CD4-positive, alpha-beta memory T cell (primary cell): Measurements from ENCODE around the gene PTPRU. TPM values are rescaled to one million over a fixed set of nuclear protein-coding genes. Genes with fewer than 3 reads are reported as not detected.
"Not testable (repeated sequence)": the region's sequence is repeated elsewhere in the genome, so short reads cannot be mapped to it uniquely, and the experiment has no call there.

Experiments used
- CTCF ChIA-PET: fragments of 350-600 bp; sonication (Branson Sonifier 250); formaldehyde crosslinking; loops from one replicate; lab custom pipeline; 2021; ENCODE audit warnings: inconsistent platforms; ENCODE audit not compliant: partially characterized antibody; lab: Charles Lee
- POLR2A ChIA-PET: fragments of 350-600 bp; sonication (Branson Sonifier 250); formaldehyde crosslinking; loops from one replicate; lab custom pipeline; 2021; ENCODE audit not compliant: partially characterized antibody; lab: Charles Lee
- DNase-seq, 5 donors: peaks; one replicate each; pipeline versions ENCODE4 v3.0.0 to v3.0.0-alpha.2; 2020 to 2022; ENCODE audit warnings: mixed read lengths in 1 of 5
- H3K27ac ChIP-seq: one replicate; pipeline ENCODE4 v1.7.0; 2013; ENCODE audit warnings: low read depth, low read length
- H3K27me3 ChIP-seq: 2 replicates; pipeline ENCODE4 v1.7.0; 2013; ENCODE audit warnings: mild to moderate bottlenecking, low read length, moderate library complexity; ENCODE audit not compliant: insufficient read depth
- H3K36me3 ChIP-seq: 2 replicates; pipeline ENCODE4 v1.7.0; 2013; ENCODE audit warnings: mild to moderate bottlenecking, low read length, moderate library complexity; ENCODE audit not compliant: insufficient read depth
- H3K4me1 ChIP-seq: 2 replicates; pipeline ENCODE4 v1.7.0; 2013; ENCODE audit warnings: mild to moderate bottlenecking, low read length, moderate library complexity; ENCODE audit not compliant: insufficient read depth
- H3K4me3 ChIP-seq, 2 donors: one replicate each; pipeline ENCODE4 v1.7.0; 2013; ENCODE audit warnings: low read length in 2 of 2, mild to moderate bottlenecking in 1 of 2
- H3K9me3 ChIP-seq, 2 donors: one replicate each; pipeline ENCODE4 v1.7.0; 2013; ENCODE audit warnings: low read length in 2 of 2, control low read depth in 1 of 2; ENCODE audit not compliant: control insufficient read depth in 1 of 2
- H3K27ac Mint-ChIP-seq, 7 donors: one replicate each; pipeline ENCODE4 v1.8.0; 2020 to 2021; ENCODE audit warnings: mixed read lengths in 7 of 7, mild to moderate bottlenecking in 6 of 7, inconsistent platforms in 3 of 7, moderate library complexity in 3 of 7
- H3K27me3 Mint-ChIP-seq, 2 donors: one replicate each; pipeline ENCODE4 v1.8.0; 2020 to 2021; ENCODE audit warnings: mixed read lengths in 2 of 2
- H3K36me3 Mint-ChIP-seq, 2 donors: one replicate each; pipeline ENCODE4 v1.8.0; 2020 to 2021; ENCODE audit warnings: mixed read lengths in 2 of 2, inconsistent platforms in 1 of 2, mild to moderate bottlenecking in 1 of 2
- H3K4me1 Mint-ChIP-seq, 4 donors: one replicate each; pipeline ENCODE4 v1.8.0; 2020 to 2021; ENCODE audit warnings: mixed read lengths in 4 of 4, mild to moderate bottlenecking in 1 of 4
- H3K4me3 Mint-ChIP-seq, 8 donors: one replicate each; pipeline ENCODE4 v1.8.0; 2020 to 2021; ENCODE audit warnings: mixed read lengths in 8 of 8, mild to moderate bottlenecking in 7 of 8, moderate library complexity in 6 of 8, inconsistent platforms in 3 of 8
- H3K9me3 Mint-ChIP-seq, 8 donors: one replicate each; pipeline ENCODE4 v1.8.0; 2020 to 2021; ENCODE audit warnings: mixed read lengths in 8 of 8, mild to moderate bottlenecking in 5 of 8, inconsistent platforms in 3 of 8, moderate library complexity in 1 of 8
- intact Hi-C: fragments of 100-400 bp; cut with micrococcal nuclease; formaldehyde crosslinking; loops from one replicate; pipeline ENCODE4 v1.15.1; 2023
- polyA plus RNA-seq, 2 donors: library from polyadenylated mRNA; unstranded; fragments of 300-500 nt; fragmentation: Illumina TruSeq; gene quantifications; one replicate each; pipeline ENCODE4 v1.2.3, GENCODE V29; 2021
- total RNA-seq, 2 experiments: library from RNA; stranded (reverse); gene quantifications; one replicate each; pipeline ENCODE4 v1.2.3, GENCODE V29; 2021

Gene PTPRU
- total and polyA plus RNA-seq, 4 experiments from 2014 or later, result 0.38 TPM; not detected in 3

- Mint-ChIP-seq H3K27me3 (peaks cover 0 to 3% of the 10 kb centered on the region in 2 donors), H3K4me3 (peak overlapping the region; percentile 92 to 97 (median 94)), H3K4me1 (peaks cover 15 to 23% (median 18%) of the 10 kb centered on the region in 4 donors), H3K36me3 (peaks cover 0 to 3% of the 10 kb centered on the region in 2 donors), H3K27ac (peak overlapping the region; percentile 91 to 98 (median 96)), H3K9me3 (no peaks in the 10 kb centered on the region)
- Histone ChIP-seq H3K9me3 (no peaks in the 10 kb centered on the region), H3K27ac (peak overlapping the region; percentile 61), H3K4me3 (peak overlapping the region; percentile 59 to 78), H3K4me1 (peaks cover 16% of the 10 kb centered on the region), H3K27me3 (no peaks in the 10 kb centered on the region), H3K36me3 (no peaks in the 10 kb centered on the region)
- ChIA-PET CTCF (interaction anchor here (3.1 kb wide), 1 partner anchor 1150 kb away, joined by 15 read pairs; no protein-coding TSS in a partner anchor), POLR2A (interaction anchor here (1.3 to 1.7 kb wide), 3 partner anchors 10 to 48 kb away, joined by 3 to 14 read pairs (median 4); partner anchors contain the start of gene SRSF4)
- DNase-seq, result no peak
- intact Hi-C loops, result no loop called here
These were observed 6.1 kb upstream of the PTPRU start for GRCh38 chr1:29230204-29230552.

GRCh38 chr1:29230553-29231378 is 5.6 kb upstream of the PTPRU start, which contains the start of gene MECR:
Gene MECR (minus strand): TSS chr1:29230934. CDS start chr1:29230906, 28 bp downstream.
- Histone ChIP-seq H3K9me3 (no peaks in the 10 kb centered on the region), H3K4me3 (peak within 1 kb of the TSS; percentile 59 to 78), H3K27me3 (no peaks in the 10 kb centered on the region), H3K4me1 (peaks cover 16% of the 10 kb centered on the region), H3K36me3 (no peaks in the 10 kb centered on the region), H3K27ac (peak within 1 kb of the TSS; percentile 61)
- peak; percentile 91 to 95 (median 92) for DNase-seq
- ChIA-PET CTCF (interaction anchor here (1.2 to 3.1 kb wide), 2 partner anchors 1150 to 1488 kb away, joined by 4 to 15 read pairs; no protein-coding TSS in a partner anchor), POLR2A (interaction anchor here (0.6 to 1.7 kb wide), 5 partner anchors 9 to 306 kb away, joined by 3 to 14 read pairs (median 3); partner anchors contain the start of gene SRSF4)
- Mint-ChIP-seq H3K4me3 (peak within 1 kb of the TSS; percentile 92 to 97 (median 94)), H3K9me3 (no peaks in the 10 kb centered on the region), H3K27ac (peak within 1 kb of the TSS; percentile 91 to 98 (median 96)), H3K36me3 (peaks cover 0 to 3% of the 10 kb centered on the region in 2 donors), H3K4me1 (peaks cover 15 to 25% (median 19%) of the 10 kb centered on the region in 4 donors), H3K27me3 (peaks cover 3 to 7% of the 10 kb centered on the region in 2 donors)
- intact Hi-C loops, result no loop called here

- POLR2A ChIA-PET, result no interaction called here
- intact Hi-C loops, result no loop called here
These were observed 3.9 kb upstream of the PTPRU start for GRCh38 chr1:29232387-29232786.

GRCh38 chr1:29233693-29234092 is 2.6 kb upstream of the PTPRU start:
- peaks cover 10% of the 10 kb centered on the region for H3K27me3 ChIP-seq
- intact Hi-C loops, result no loop called here
- peaks cover 28 to 47% (median 33%) of the 10 kb centered on the region in 4 donors for H3K4me1 Mint-ChIP-seq
- peak overlapping the region in 1 of 8 donors; percentile 39 for H3K4me3 Mint-ChIP-seq
- H3K27ac Mint-ChIP-seq, result peak overlapping the region in 2 of 7 donors; percentile 24 to 37
- H3K36me3 ChIP-seq, result no peaks in the 10 kb centered on the region
- peaks cover 0 to 3% of the 10 kb centered on the region in 2 donors for H3K36me3 Mint-ChIP-seq
- CTCF ChIA-PET, result interaction anchor here (3.6 kb wide), 1 partner anchor 1147 kb away, joined by 33 read pairs; no protein-coding TSS in a partner anchor
- H3K27ac ChIP-seq, result no peak overlapping the region
- H3K4me3 ChIP-seq, result no peak overlapping the region
- H3K9me3 ChIP-seq, result no peaks in the 10 kb centered on the region
- peaks cover 0 to 3% (median 0%) of the 10 kb centered on the region in 8 donors for H3K9me3 Mint-ChIP-seq
- POLR2A ChIA-PET, result no interaction called here
- peaks cover 17 to 22% of the 10 kb centered on the region in 2 donors for H3K27me3 Mint-ChIP-seq
- H3K4me1 ChIP-seq, result peaks cover 30% of the 10 kb centered on the region
- no peak for DNase-seq

More at GRCh38 chr1:29232387-29232786, 3.9 kb upstream of the PTPRU start:
- Mint-ChIP-seq H3K4me3 (peak overlapping the region in 2 of 8 donors; percentile 17), H3K4me1 (peaks cover 24 to 38% (median 27%) of the 10 kb centered on the region in 4 donors), H3K9me3 (peaks cover 0 to 3% (median 0%) of the 10 kb centered on the region in 8 donors), H3K36me3 (peaks cover 0 to 3% of the 10 kb centered on the region in 2 donors), H3K27ac (peak overlapping the region in 2 of 7 donors; percentile 46 to 91), H3K27me3 (peaks cover 13 to 17% of the 10 kb centered on the region in 2 donors)
- H3K27me3 ChIP-seq, result peaks cover 6% of the 10 kb centered on the region
- no peaks in the 10 kb centered on the region for H3K36me3 ChIP-seq
- DNase-seq, result no peak
- H3K4me3 ChIP-seq, result no peak overlapping the region
- CTCF ChIA-PET, result interaction anchor here (0.6 to 3.1 kb wide), 3 partner anchors 20 to 1148 kb away, joined by 3 to 15 read pairs (median 4); no protein-coding TSS in a partner anchor
- no peak overlapping the region for H3K27ac ChIP-seq
- H3K9me3 ChIP-seq, result no peaks in the 10 kb centered on the region
- H3K4me1 ChIP-seq, result peaks cover 25% of the 10 kb centered on the region

GRCh38 chr1:29234471-29234870 is 1.9 kb upstream of the PTPRU start:
- no peak for DNase-seq
- Histone ChIP-seq H3K27ac (no peak overlapping the region), H3K36me3 (no peaks in the 10 kb centered on the region), H3K27me3 (peaks cover 14% of the 10 kb centered on the region), H3K9me3 (no peaks in the 10 kb centered on the region), H3K4me1 (peaks cover 29% of the 10 kb centered on the region), H3K4me3 (no peak overlapping the region)
- H3K4me1 Mint-ChIP-seq, result peaks cover 28 to 49% (median 34%) of the 10 kb centered on the region in 4 donors
- H3K27ac Mint-ChIP-seq, result no peak overlapping the region
- ChIA-PET POLR2A (no interaction called here), CTCF (interaction anchor here (3.6 kb wide), 1 partner anchor 1146 kb away, joined by 33 read pairs; no protein-coding TSS in a partner anchor)
- peaks cover 0 to 3% of the 10 kb centered on the region in 2 donors for H3K36me3 Mint-ChIP-seq
- H3K9me3 Mint-ChIP-seq, result peaks cover 0 to 3% (median 0%) of the 10 kb centered on the region in 8 donors
- H3K4me3 Mint-ChIP-seq, result peak overlapping the region in 1 of 8 donors; percentile 3
- peaks cover 24 to 28% of the 10 kb centered on the region in 2 donors for H3K27me3 Mint-ChIP-seq
- intact Hi-C loops, result no loop called here

- H3K27ac ChIP-seq, DNase-seq, POLR2A ChIA-PET, H3K36me3 Mint-ChIP-seq, H3K4me3 ChIP-seq, H3K9me3 ChIP-seq, H3K9me3 Mint-ChIP-seq, H3K27ac Mint-ChIP-seq, H3K36me3 ChIP-seq: not testable (repeated sequence)
- Mint-ChIP-seq H3K4me3 (peak overlapping the region in 2 of 8 donors; percentile 3 to 61), H3K4me1 (peaks cover 25 to 49% (median 30%) of the 10 kb centered on the region in 4 donors), H3K27me3 (peaks cover 28 to 32% of the 10 kb centered on the region in 2 donors)
- intact Hi-C loops, result loop anchor here (5.0 kb wide), 1 partner anchor 997 kb away; no protein-coding TSS in a partner anchor
- H3K4me1 ChIP-seq, result peaks cover 24% of the 10 kb centered on the region
- CTCF ChIA-PET, result interaction anchor here (3.6 kb wide), 1 partner anchor 1145 kb away, joined by 33 read pairs; no protein-coding TSS in a partner anchor
- peaks cover 14% of the 10 kb centered on the region for H3K27me3 ChIP-seq
These were observed 1.4 kb upstream of the PTPRU start for GRCh38 chr1:29234881-29235280.
